IMR-90 (cell line): ENCODE measurements around the gene ERGIC1. TPM values are rescaled to one million over a fixed set of nuclear protein-coding genes. Genes with fewer than 3 reads are reported as not detected.

Experiments
- ATAC-seq: fragments of 200-7000 bp; cut with Tn5 transposase; 2 replicates; pipeline ENCODE4 v1.9.1; 2020; ENCODE audit warnings: low read depth, mild to moderate bottlenecking, moderate library complexity
- BruUV-seq: library from RNA; stranded (reverse); fragments of 400-500 nt; replicated peaks from 2 replicates; lab custom pipeline; 2021; lab: Mats Ljungman, UMichigan
- CTCF ChIA-PET: fragments of 300-600 bp; formaldehyde crosslinking; extraction: SDS; loops from one replicate; lab custom pipeline; 2021; ENCODE audit warnings: antibody characterized with exemption; lab: Yijun Ruan, JAX
- POLR2A ChIA-PET: fragments of 300-600 bp; sonication (Branson Sonifier 250); formaldehyde crosslinking; loops from one replicate; lab custom pipeline; 2022; ENCODE audit warnings: antibody characterized with exemption; ENCODE audit not compliant: unreplicated experiment; lab: Charles Lee
- DNase-seq: peaks from one replicate; pipeline ENCODE4 v3.0.0; 2013
- H2AFZ ChIP-seq: replicated peaks from 2 replicates; pipeline ENCODE3; 2013; ENCODE audit warnings: low read length, mild to moderate bottlenecking; ENCODE audit not compliant: poor library complexity
- H2AK5ac ChIP-seq: 2 replicates; pipeline ENCODE4 v1.6.1; 2013; ENCODE audit warnings: low read depth, low read length, inconsistent platforms
- H2AK9ac ChIP-seq: replicated peaks from 2 replicates; pipeline ENCODE3; 2013; ENCODE audit warnings: mild to moderate bottlenecking, low read depth, low read length, moderate library complexity; ENCODE audit not compliant: poor library complexity
- H2BK120ac ChIP-seq: 2 replicates; pipeline ENCODE4 v1.6.1; 2013; ENCODE audit warnings: low read depth, low read length, inconsistent platforms
- H2BK15ac ChIP-seq: 3 replicates; pipeline ENCODE4 v1.6.1; 2013; ENCODE audit warnings: low read depth, low read length, inconsistent platforms
- H2BK20ac ChIP-seq: 2 replicates; pipeline ENCODE4 v1.6.1; 2013; ENCODE audit warnings: low read depth, mild to moderate bottlenecking, inconsistent platforms, low read length, moderate library complexity
- H2BK5ac ChIP-seq: 2 replicates; pipeline ENCODE4 v1.6.1; 2013; ENCODE audit warnings: mild to moderate bottlenecking, low read depth, low read length, inconsistent platforms; ENCODE audit not compliant: poor library complexity, severe bottlenecking
- H3K14ac ChIP-seq: replicated peaks from 2 replicates; pipeline ENCODE4 v1.6.1; 2013; ENCODE audit warnings: low read depth, low read length, inconsistent platforms
- H3K18ac ChIP-seq: 2 replicates; pipeline ENCODE4 v1.6.1; 2013; ENCODE audit warnings: low read depth, low read length, control low read depth
- H3K23ac ChIP-seq: 2 replicates; pipeline ENCODE4 v1.6.1; 2013; ENCODE audit warnings: low read depth, low read length, inconsistent platforms
- H3K27ac ChIP-seq: 2 replicates; pipeline ENCODE4 v1.5.1; 2013; ENCODE audit warnings: mild to moderate bottlenecking, control low read depth, low read length; ENCODE audit not compliant: insufficient read depth
- H3K27me3 ChIP-seq: 2 replicates; pipeline ENCODE4 v1.6.1; 2013; ENCODE audit warnings: low read length; ENCODE audit not compliant: control insufficient read depth, insufficient read depth
- H3K36me3 ChIP-seq: 2 replicates; pipeline ENCODE4 v1.6.1; 2013; ENCODE audit warnings: low read length, mixed read lengths; ENCODE audit not compliant: control insufficient read depth, insufficient read depth
- H3K4ac ChIP-seq: 2 replicates; pipeline ENCODE4 v1.6.1; 2013; ENCODE audit warnings: low read depth, low read length, inconsistent platforms
- H3K4me1 ChIP-seq: 2 replicates; pipeline ENCODE4 v1.6.1; 2013; ENCODE audit warnings: low read length, mixed read lengths; ENCODE audit not compliant: control insufficient read depth, insufficient read depth
- H3K4me2 ChIP-seq: 2 replicates; pipeline ENCODE4 v1.6.1; 2013; ENCODE audit warnings: low read depth, mild to moderate bottlenecking, control low read depth, low read length, moderate library complexity
- H3K4me3 ChIP-seq: 2 replicates; pipeline ENCODE4 v1.5.1; 2013; ENCODE audit warnings: low read depth, mild to moderate bottlenecking, control low read depth, low read length, moderate library complexity; ENCODE audit not compliant: insufficient read depth
- H3K56ac ChIP-seq: 2 replicates; pipeline ENCODE4 v1.6.1; 2013; ENCODE audit warnings: low read length, inconsistent platforms; ENCODE audit not compliant: insufficient read depth; ENCODE audit errors: extremely low read depth
- H3K79me1 ChIP-seq, 2 experiments: 2 replicates each; pipeline ENCODE4 v1.6.1; 2013; ENCODE audit warnings: low read length in 2 of 2, inconsistent platforms in 1 of 2, low read depth in 1 of 2
- H3K9ac ChIP-seq: 2 replicates; pipeline ENCODE4 v1.6.1; 2013; ENCODE audit warnings: low read depth, low read length, control low read depth
- H3K9me1 ChIP-seq: 2 replicates; pipeline ENCODE4 v1.6.1; 2013; ENCODE audit warnings: low read length, inconsistent platforms; ENCODE audit not compliant: insufficient read depth
- H3K9me3 ChIP-seq: 2 replicates; pipeline ENCODE4 v1.6.1; 2013; ENCODE audit warnings: low read length; ENCODE audit not compliant: control insufficient read depth, insufficient read depth
- H4K20me1 ChIP-seq: 2 replicates; pipeline ENCODE4 v1.6.1; 2013; ENCODE audit warnings: low read length, inconsistent platforms; ENCODE audit not compliant: insufficient read depth
- H4K5ac ChIP-seq: 2 replicates; pipeline ENCODE4 v1.6.1; 2013; ENCODE audit warnings: mild to moderate bottlenecking, low read depth, low read length, control low read depth
- H4K8ac ChIP-seq, 2 experiments: 2 replicates each; pipeline ENCODE4 v1.6.1; 2013; ENCODE audit warnings: low read depth in 2 of 2, low read length in 2 of 2, control low read depth in 1 of 2, inconsistent platforms in 1 of 2
- H4K91ac ChIP-seq: 2 replicates; pipeline ENCODE4 v1.6.1; 2013; ENCODE audit warnings: low read depth, low read length, inconsistent platforms; ENCODE audit not compliant: insufficient read depth
- BHLHE40 ChIP-seq: fragments of 150-350 bp; IDR thresholded peaks from 2 replicates; pipeline ENCODE4 v1.6.1; 2016; ENCODE audit warnings: mild to moderate bottlenecking, low read depth, low read length
- CEBPB ChIP-seq: IDR thresholded peaks from 2 replicates; pipeline ENCODE4 v1.6.1; 2012; ENCODE audit warnings: low read depth, low read length, improper control_type of control experiment
- CHD1 ChIP-seq: IDR thresholded peaks from 2 replicates; pipeline ENCODE4 v1.6.1; 2012; ENCODE audit warnings: low read depth, low read length, improper control_type of control experiment
- FOS ChIP-seq: fragments of 150-350 bp; IDR thresholded peaks from 2 replicates; pipeline ENCODE4 v1.6.1; 2016; ENCODE audit warnings: low read depth, low read length
- MAFK ChIP-seq: IDR thresholded peaks from 2 replicates; pipeline ENCODE4 v1.6.1; 2012; ENCODE audit warnings: low read depth, low read length, improper control_type of control experiment
- MAZ ChIP-seq: IDR thresholded peaks from 2 replicates; pipeline ENCODE4 v1.6.1; 2012; ENCODE audit warnings: low read depth, mild to moderate bottlenecking, low read length, improper control_type of control experiment, moderate library complexity, borderline replicate concordance
- POLR2A ChIP-seq: IDR thresholded peaks from 2 replicates; pipeline ENCODE4 v1.6.1; 2012; ENCODE audit warnings: mild to moderate bottlenecking, low read depth, low read length
- RAD21 ChIP-seq: IDR thresholded peaks from 2 replicates; pipeline ENCODE4 v1.6.1; 2012; ENCODE audit warnings: low read length, improper control_type of control experiment
- RCOR1 ChIP-seq: IDR thresholded peaks from 2 replicates; pipeline ENCODE4 v1.6.1; 2012; ENCODE audit warnings: mild to moderate bottlenecking, low read length, improper control_type of control experiment; ENCODE audit not compliant: insufficient replicate concordance
- SMC3 ChIP-seq: fragments of 150-350 bp; IDR thresholded peaks from 2 replicates; pipeline ENCODE4 v1.6.1; 2016; ENCODE audit warnings: low read depth, mild to moderate bottlenecking, antibody characterized with exemption, low read length, moderate library complexity
- WGBS, 2 experiments: methylation state at CpG; one replicate each; pipeline versions ENCODE4 v1.1.5 to v1.1.7; 2013; ENCODE audit warnings: missing lambda C conversion rate in 2 of 2; ENCODE audit not compliant: insufficient read length in 1 of 2; ENCODE audit errors: extremely low coverage in 2 of 2; 5-methylcytosine and 5-hydroxymethylcytosine counted together
- dilution Hi-C: fragments of 300-500 bp; cut with HindIII; formaldehyde crosslinking; loops from one replicate; pipeline ENCODE4 v1.14.3; 2018; ENCODE audit warnings: low sequenced_read_pairs; ENCODE audit not compliant: unreplicated experiment
- in situ Hi-C: fragments of 300-500 bp; cut with MboI; formaldehyde crosslinking; loops from 3 replicates; pipeline ENCODE4 v1.14.3; 2019; ENCODE audit warnings: low sequenced_read_pairs, inconsistent platforms, mixed read lengths
- intact Hi-C: fragments of 100-400 bp; cut with micrococcal nuclease; formaldehyde crosslinking; loops from 2 replicates; pipeline ENCODE4 v1.10.0; 2022
- polyA plus RNA-seq, 3 experiments: library from polyadenylated mRNA; depleted of rRNA; stranded (reverse); fragments of >200 nt; gene quantifications; 2 replicates each; pipeline ENCODE4 v1.2.3, GENCODE V29; 2012; ENCODE audit warnings: low replicate concordance in 1 of 3
- total RNA-seq: library from RNA; depleted of rRNA; stranded (reverse); fragments of >200 nt; gene quantifications from 2 replicates; pipeline ENCODE4 v1.2.3, GENCODE V29; 2012

The ERGIC1 gene
- total and polyA plus RNA-seq, 2 of the 4 experiments (the other 2 are of a cell fraction): 134 to 192 TPM

GRCh38 chr5:172943283-172943841 lies 109.3 kb downstream of the ERGIC1 start (continued):
- TF ChIP-seq POLR2A (no peak), RAD21 (peak; percentile 32)

DNA sequence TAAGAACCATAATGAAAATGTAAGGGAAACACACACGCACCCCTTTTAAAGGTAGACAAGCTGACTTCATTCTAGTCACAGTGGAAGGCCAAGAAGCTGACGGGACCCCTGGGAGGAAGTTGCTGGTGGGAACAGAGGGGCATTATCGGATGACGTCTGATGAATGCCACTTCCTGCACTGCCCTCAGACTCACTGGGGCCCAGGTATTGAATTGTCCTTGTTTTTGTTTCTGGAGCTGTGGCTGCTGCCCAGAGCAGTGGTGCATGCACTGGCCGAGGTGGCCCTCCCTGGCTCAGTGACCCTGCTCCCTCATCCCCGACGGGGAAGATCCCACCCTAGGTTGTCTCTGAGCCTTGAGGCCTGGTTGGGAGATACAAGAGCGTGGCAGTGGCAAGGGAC lies 109.9 kb downstream of the ERGIC1 start:
- ChIA-PET POLR2A (no interaction called here), CTCF (no interaction called here)
- no CpG with 5 or more reads among the region's 8 CpGs for WGBS, 2 experiments
- Histone ChIP-seq H2BK120ac (peak overlapping the region; percentile 100), H4K91ac (peak overlapping the region; percentile 99), H3K23ac (peak overlapping the region; percentile 46), H2AK5ac (peak overlapping the region; percentile 96), H4K5ac (peak overlapping the region; percentile 89; the same call in 1 of the 2 replicates), H3K18ac (peak overlapping the region; percentile 81; the same call in 1 of the 2 replicates), H3K4me3 (no peak overlapping the region), H3K27me3 (no peaks in the 10 kb centered on the region), H2BK15ac (peak overlapping the region; percentile 51; the same call in 2 of the 3 replicates), H3K9me1 (peaks cover 31% of the 10 kb centered on the region), H3K4me1 (peaks cover 23% of the 10 kb centered on the region), H3K56ac (peak overlapping the region; percentile 87), H3K79me1 (peaks cover 13 to 76% of the 10 kb centered on the region in 2 experiments; a peak in 3 of 4 replicates), H2AFZ (no peak overlapping the region), H3K4ac (peak overlapping the region; percentile 100), H4K8ac (peak overlapping the region; percentile 81 to 95), H2BK20ac (peak overlapping the region; percentile 93), H3K36me3 (peaks cover 32% of the 10 kb centered on the region), H4K20me1 (no peaks in the 10 kb centered on the region), H3K9me3 (no peaks in the 10 kb centered on the region), H3K9ac (peak overlapping the region; percentile 64), H3K27ac (peak overlapping the region; percentile 93), H3K4me2 (no peak overlapping the region), H2BK5ac (peak overlapping the region; percentile 92), H3K14ac (peak overlapping the region; percentile 62), H2AK9ac (no peak overlapping the region)
- BruUV-seq: no TSS peak
- ATAC-seq: no peak
- dilution Hi-C loops: no loop called here
- TF ChIP-seq MAZ: no peak
- no peak for TF ChIP-seq FOS
- no peak for TF ChIP-seq MAFK
- no peak for TF ChIP-seq RCOR1
- TF ChIP-seq SMC3: no peak
- no peak for TF ChIP-seq CHD1
- TF ChIP-seq CEBPB: no peak
- no peak for TF ChIP-seq BHLHE40
- no peak; the same call in 1 of the 2 replicates for TF ChIP-seq POLR2A
- no peak for DNase-seq
- in situ Hi-C loops: loop anchor here (10.0 kb wide), 1 partner anchor 469 kb away; no protein-coding TSS in a partner anchor
- intact Hi-C loops: loop anchor here (10.0 kb wide), 1 partner anchor 469 kb away; no protein-coding TSS in a partner anchor
